IMR-90 (cell line): Measurements from ENCODE around the gene SGO2. TPM values are rescaled to one million over a fixed set of nuclear protein-coding genes. Genes with fewer than 3 reads are reported as not detected.

ENCODE experiments used
- ATAC-seq: fragments of 200-7000 bp; cut with Tn5 transposase; 2 replicates; pipeline ENCODE4 v1.9.1; 2020; ENCODE audit warnings: low read depth, mild to moderate bottlenecking, moderate library complexity
- BruUV-seq: library from RNA; stranded (reverse); fragments of 400-500 nt; replicated peaks from 2 replicates; lab custom pipeline; 2021; lab: Mats Ljungman, UMichigan
- CTCF ChIA-PET: fragments of 300-600 bp; formaldehyde crosslinking; extraction: SDS; loops from one replicate; lab custom pipeline; 2021; ENCODE audit warnings: antibody characterized with exemption; lab: Yijun Ruan, JAX
- POLR2A ChIA-PET: fragments of 300-600 bp; sonication (Branson Sonifier 250); formaldehyde crosslinking; loops from one replicate; lab custom pipeline; 2022; ENCODE audit warnings: antibody characterized with exemption; ENCODE audit not compliant: unreplicated experiment; lab: Charles Lee
- DNase-seq: peaks from one replicate; pipeline ENCODE4 v3.0.0; 2013
- H2AFZ ChIP-seq: replicated peaks from 2 replicates; pipeline ENCODE3; 2013; ENCODE audit warnings: low read length, mild to moderate bottlenecking; ENCODE audit not compliant: poor library complexity
- H2AK5ac ChIP-seq: 2 replicates; pipeline ENCODE4 v1.6.1; 2013; ENCODE audit warnings: low read depth, low read length, inconsistent platforms
- H2AK9ac ChIP-seq: replicated peaks from 2 replicates; pipeline ENCODE3; 2013; ENCODE audit warnings: mild to moderate bottlenecking, low read depth, low read length, moderate library complexity; ENCODE audit not compliant: poor library complexity
- H2BK120ac ChIP-seq: 2 replicates; pipeline ENCODE4 v1.6.1; 2013; ENCODE audit warnings: low read depth, low read length, inconsistent platforms
- H2BK15ac ChIP-seq: 3 replicates; pipeline ENCODE4 v1.6.1; 2013; ENCODE audit warnings: low read depth, low read length, inconsistent platforms
- H2BK20ac ChIP-seq: 2 replicates; pipeline ENCODE4 v1.6.1; 2013; ENCODE audit warnings: low read depth, mild to moderate bottlenecking, inconsistent platforms, low read length, moderate library complexity
- H2BK5ac ChIP-seq: 2 replicates; pipeline ENCODE4 v1.6.1; 2013; ENCODE audit warnings: mild to moderate bottlenecking, low read depth, low read length, inconsistent platforms; ENCODE audit not compliant: poor library complexity, severe bottlenecking
- H3K14ac ChIP-seq: replicated peaks from 2 replicates; pipeline ENCODE4 v1.6.1; 2013; ENCODE audit warnings: low read depth, low read length, inconsistent platforms
- H3K18ac ChIP-seq: 2 replicates; pipeline ENCODE4 v1.6.1; 2013; ENCODE audit warnings: low read depth, low read length, control low read depth
- H3K23ac ChIP-seq: 2 replicates; pipeline ENCODE4 v1.6.1; 2013; ENCODE audit warnings: low read depth, low read length, inconsistent platforms
- H3K27ac ChIP-seq: 2 replicates; pipeline ENCODE4 v1.5.1; 2013; ENCODE audit warnings: mild to moderate bottlenecking, control low read depth, low read length; ENCODE audit not compliant: insufficient read depth
- H3K27me3 ChIP-seq: 2 replicates; pipeline ENCODE4 v1.6.1; 2013; ENCODE audit warnings: low read length; ENCODE audit not compliant: control insufficient read depth, insufficient read depth
- H3K36me3 ChIP-seq: 2 replicates; pipeline ENCODE4 v1.6.1; 2013; ENCODE audit warnings: low read length, mixed read lengths; ENCODE audit not compliant: control insufficient read depth, insufficient read depth
- H3K4ac ChIP-seq: 2 replicates; pipeline ENCODE4 v1.6.1; 2013; ENCODE audit warnings: low read depth, low read length, inconsistent platforms
- H3K4me1 ChIP-seq: 2 replicates; pipeline ENCODE4 v1.6.1; 2013; ENCODE audit warnings: low read length, mixed read lengths; ENCODE audit not compliant: control insufficient read depth, insufficient read depth
- H3K4me2 ChIP-seq: 2 replicates; pipeline ENCODE4 v1.6.1; 2013; ENCODE audit warnings: low read depth, mild to moderate bottlenecking, control low read depth, low read length, moderate library complexity
- H3K4me3 ChIP-seq: 2 replicates; pipeline ENCODE4 v1.5.1; 2013; ENCODE audit warnings: low read depth, mild to moderate bottlenecking, control low read depth, low read length, moderate library complexity; ENCODE audit not compliant: insufficient read depth
- H3K56ac ChIP-seq: 2 replicates; pipeline ENCODE4 v1.6.1; 2013; ENCODE audit warnings: low read length, inconsistent platforms; ENCODE audit not compliant: insufficient read depth; ENCODE audit errors: extremely low read depth
- H3K79me1 ChIP-seq, 2 experiments: 2 replicates each; pipeline ENCODE4 v1.6.1; 2013; ENCODE audit warnings: low read length in 2 of 2, inconsistent platforms in 1 of 2, low read depth in 1 of 2
- H3K9ac ChIP-seq: 2 replicates; pipeline ENCODE4 v1.6.1; 2013; ENCODE audit warnings: low read depth, low read length, control low read depth
- H3K9me1 ChIP-seq: 2 replicates; pipeline ENCODE4 v1.6.1; 2013; ENCODE audit warnings: low read length, inconsistent platforms; ENCODE audit not compliant: insufficient read depth
- H3K9me3 ChIP-seq: 2 replicates; pipeline ENCODE4 v1.6.1; 2013; ENCODE audit warnings: low read length; ENCODE audit not compliant: control insufficient read depth, insufficient read depth
- H4K20me1 ChIP-seq: 2 replicates; pipeline ENCODE4 v1.6.1; 2013; ENCODE audit warnings: low read length, inconsistent platforms; ENCODE audit not compliant: insufficient read depth
- H4K5ac ChIP-seq: 2 replicates; pipeline ENCODE4 v1.6.1; 2013; ENCODE audit warnings: mild to moderate bottlenecking, low read depth, low read length, control low read depth
- H4K8ac ChIP-seq, 2 experiments: 2 replicates each; pipeline ENCODE4 v1.6.1; 2013; ENCODE audit warnings: low read depth in 2 of 2, low read length in 2 of 2, control low read depth in 1 of 2, inconsistent platforms in 1 of 2
- H4K91ac ChIP-seq: 2 replicates; pipeline ENCODE4 v1.6.1; 2013; ENCODE audit warnings: low read depth, low read length, inconsistent platforms; ENCODE audit not compliant: insufficient read depth
- BHLHE40 ChIP-seq: fragments of 150-350 bp; IDR thresholded peaks from 2 replicates; pipeline ENCODE4 v1.6.1; 2016; ENCODE audit warnings: mild to moderate bottlenecking, low read depth, low read length
- FOS ChIP-seq: fragments of 150-350 bp; IDR thresholded peaks from 2 replicates; pipeline ENCODE4 v1.6.1; 2016; ENCODE audit warnings: low read depth, low read length
- RCOR1 ChIP-seq: IDR thresholded peaks from 2 replicates; pipeline ENCODE4 v1.6.1; 2012; ENCODE audit warnings: mild to moderate bottlenecking, low read length, improper control_type of control experiment; ENCODE audit not compliant: insufficient replicate concordance
- WGBS, 2 experiments: methylation state at CpG; one replicate each; pipeline versions ENCODE4 v1.1.5 to v1.1.7; 2013; ENCODE audit warnings: missing lambda C conversion rate in 2 of 2; ENCODE audit not compliant: insufficient read length in 1 of 2; ENCODE audit errors: extremely low coverage in 2 of 2; 5-methylcytosine and 5-hydroxymethylcytosine counted together
- dilution Hi-C: fragments of 300-500 bp; cut with HindIII; formaldehyde crosslinking; loops from one replicate; pipeline ENCODE4 v1.14.3; 2018; ENCODE audit warnings: low sequenced_read_pairs; ENCODE audit not compliant: unreplicated experiment
- in situ Hi-C: fragments of 300-500 bp; cut with MboI; formaldehyde crosslinking; loops from 3 replicates; pipeline ENCODE4 v1.14.3; 2019; ENCODE audit warnings: low sequenced_read_pairs, inconsistent platforms, mixed read lengths
- intact Hi-C: fragments of 100-400 bp; cut with micrococcal nuclease; formaldehyde crosslinking; loops from 2 replicates; pipeline ENCODE4 v1.10.0; 2022
- polyA plus RNA-seq, 3 experiments: library from polyadenylated mRNA; depleted of rRNA; stranded (reverse); fragments of >200 nt; gene quantifications; 2 replicates each; pipeline ENCODE4 v1.2.3, GENCODE V29; 2012; ENCODE audit warnings: low replicate concordance in 1 of 3
- total RNA-seq: library from RNA; depleted of rRNA; stranded (reverse); fragments of >200 nt; gene quantifications from 2 replicates; pipeline ENCODE4 v1.2.3, GENCODE V29; 2012

SGO2 gene
- total and polyA plus RNA-seq, 2 of the 4 experiments (the other 2 are of a cell fraction) = 5.4 to 6.3 TPM

- Histone ChIP-seq H4K8ac (no peak overlapping the region), H3K9me1 (peaks cover 35% of the 10 kb centered on the region), H3K4me2 (peak overlapping the region; percentile 21; the same call in 1 of the 2 replicates), H4K91ac (no peak overlapping the region), H3K36me3 (no peaks in the 10 kb centered on the region), H2BK15ac (no peak overlapping the region; the same call in 2 of the 3 replicates), H3K9me3 (no peaks in the 10 kb centered on the region), H4K20me1 (no peaks in the 10 kb centered on the region), H3K4me3 (no peak overlapping the region), H2AK9ac (no peak overlapping the region), H3K27ac (no peak overlapping the region), H3K27me3 (no peaks in the 10 kb centered on the region), H2BK20ac (peak overlapping the region; percentile 55; the same call in 1 of the 2 replicates), H2AFZ (no peak overlapping the region), H2BK120ac (peak overlapping the region; percentile 72), H4K5ac (no peak overlapping the region; the same call in 1 of the 2 replicates), H3K79me1 (no peaks in the 10 kb centered on the region), H3K9ac (no peak overlapping the region), H3K56ac (no peak overlapping the region), H3K4ac (no peak overlapping the region), H3K14ac (0 out of 2 replicates have a peak overlapping the region, but pooled peaks have one; percentile 37), H3K18ac (no peak overlapping the region; the same call in 1 of the 2 replicates), H2AK5ac (no peak overlapping the region), H3K23ac (no peak overlapping the region), H2BK5ac (peak overlapping the region; percentile 11), H3K4me1 (peaks cover 35% of the 10 kb centered on the region)
- intact Hi-C loops = no loop called here
- ChIA-PET CTCF (interaction anchor here (0.6 to 1.4 kb wide), 2 partner anchors 26 to 30 kb away, joined by 3 to 4 read pairs; no protein-coding TSS in a partner anchor), POLR2A (no interaction called here)
- TF ChIP-seq BHLHE40 = no peak
- TF ChIP-seq FOS = 0 out of 2 replicates have a peak, but pooled peaks have one; percentile 7
- TF ChIP-seq RCOR1 = no peak
- WGBS, 2 experiments = no CpG with 5 or more reads among the region's 1 CpG
- DNase-seq = peak; percentile 52
- no peak; the same call in 1 of the 2 replicates for ATAC-seq
- in situ Hi-C loops = no loop called here
- dilution Hi-C loops = no loop called here
- BruUV-seq = no TSS peak
These were observed 96.1 kb downstream of the SGO2 start for GRCh38 chr2:200622106-200622505.
